Activated T-cell treated with anti-CD3 and anti-CD28 coated beads, Interleukin-2, amount 50 U/mL, for 72 hours (primary cell): ENCODE results near the gene DDX47. TPM values are rescaled to one million over a fixed set of nuclear protein-coding genes. Genes with fewer than 3 reads are reported as not detected.
"Not testable (repeated sequence)": the region's sequence is repeated elsewhere in the genome, so short reads cannot be mapped to it uniquely, and the experiment has no call there.

Source experiments
- ATAC-seq, 2 donors: fragments of 150-1000 bp; cut with Tn5 transposase; replicated peaks in 1 of 2; 2 replicates each; pipeline ENCODE4 v1.10.0; 2021; ENCODE audit warnings: moderate library complexity in 2 of 2, mild to moderate bottlenecking in 1 of 2
- DNase-seq, 2 donors: peaks; one replicate each; pipeline ENCODE4 v3.0.0; 2021 to 2022; ENCODE audit warnings: mixed read lengths in 1 of 2
- H3K27ac Mint-ChIP-seq: one replicate; pipeline ENCODE4 v1.8.0; 2022; ENCODE audit warnings: mild to moderate bottlenecking, moderate library complexity, mixed read lengths
- H3K27me3 Mint-ChIP-seq: one replicate; pipeline ENCODE4 v1.8.0; 2022; ENCODE audit warnings: low read depth, mixed read lengths
- H3K36me3 Mint-ChIP-seq, 2 donors: one replicate each; pipeline ENCODE4 v1.8.0; 2022; ENCODE audit warnings: mixed read lengths in 2 of 2, mild to moderate bottlenecking in 1 of 2; ENCODE audit not compliant: insufficient read depth in 2 of 2
- H3K4me1 Mint-ChIP-seq: one replicate; pipeline ENCODE4 v1.8.0; 2022; ENCODE audit warnings: low read depth, mixed read lengths
- H3K4me3 Mint-ChIP-seq, 2 donors: one replicate each; pipeline ENCODE4 v1.8.0; 2022; ENCODE audit warnings: mild to moderate bottlenecking in 2 of 2, mixed read lengths in 2 of 2, moderate library complexity in 2 of 2
- H3K9me3 Mint-ChIP-seq, 2 donors: one replicate each; pipeline ENCODE4 v1.8.0; 2022; ENCODE audit warnings: mixed read lengths in 2 of 2
- total RNA-seq, 2 donors: library from RNA; stranded (reverse); gene quantifications; one replicate each; pipeline ENCODE4 v1.2.3, GENCODE V29; 2022

The DDX47 gene
- total RNA-seq, 2 donors from 2014 or later: 58.2 to 67.8 TPM

- ATAC-seq: no peak
- peak overlapping the region; percentile 20 for H3K27ac Mint-ChIP-seq
- H3K4me1 Mint-ChIP-seq: peaks cover 58% of the 10 kb centered on the region
- H3K9me3 Mint-ChIP-seq: no peaks in the 10 kb centered on the region
- peaks cover 13 to 53% of the 10 kb centered on the region in 2 donors for H3K36me3 Mint-ChIP-seq
- DNase-seq: no peak
- H3K27me3 Mint-ChIP-seq: no peaks in the 10 kb centered on the region
- H3K4me3 Mint-ChIP-seq: peak overlapping the region in 1 of 2 donors; percentile 2
Measured at GRCh38 chr12:12819221-12819620, 6.1 kb downstream of the DDX47 start.

DNA sequence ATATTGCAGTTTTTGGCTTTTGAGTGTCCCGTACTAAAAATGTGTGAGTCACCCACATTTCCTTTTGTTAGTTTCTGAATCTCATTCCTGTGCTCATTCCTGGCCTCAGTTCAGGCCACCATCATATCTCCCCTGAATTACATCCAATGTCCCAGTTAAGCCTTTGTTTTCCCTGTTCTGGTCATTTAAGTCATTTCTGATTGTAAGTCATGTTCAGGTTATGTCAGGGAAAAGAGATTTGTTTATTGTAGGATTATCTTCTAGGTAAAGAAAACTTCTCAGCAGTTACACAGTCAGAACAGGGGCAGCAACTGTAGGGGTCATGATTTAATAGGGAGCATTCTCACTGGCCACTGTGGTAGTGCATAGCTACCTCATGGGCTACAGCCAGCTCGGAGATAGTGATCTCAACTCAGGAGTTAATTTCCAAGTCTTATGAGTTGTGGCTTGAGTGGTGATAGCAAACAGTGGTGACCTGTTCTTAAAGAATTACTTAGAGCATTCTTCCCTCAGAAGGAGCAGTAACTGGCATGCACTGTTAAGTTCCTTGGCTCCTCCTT is 6.7 kb downstream of the DDX47 start:
- no peak for DNase-seq
- Mint-ChIP-seq H3K4me3 (no peak overlapping the region), H3K36me3 (peaks cover 15 to 49% of the 10 kb centered on the region in 2 donors), H3K27ac (peak overlapping the region; percentile 20), H3K9me3 (no peaks in the 10 kb centered on the region), H3K27me3 (no peaks in the 10 kb centered on the region), H3K4me1 (peaks cover 52% of the 10 kb centered on the region)
- no peak for ATAC-seq

- not testable (repeated sequence) for ATAC-seq, H3K27me3 Mint-ChIP-seq, DNase-seq, H3K9me3 Mint-ChIP-seq, H3K4me3 Mint-ChIP-seq
- Mint-ChIP-seq H3K4me1 (peaks cover 49% of the 10 kb centered on the region), H3K27ac (peak overlapping the region; percentile 21), H3K36me3 (peaks cover 16 to 50% of the 10 kb centered on the region in 2 donors)
Measured at GRCh38 chr12:12820376-12820775, 7.2 kb downstream of the DDX47 start.

DNA sequence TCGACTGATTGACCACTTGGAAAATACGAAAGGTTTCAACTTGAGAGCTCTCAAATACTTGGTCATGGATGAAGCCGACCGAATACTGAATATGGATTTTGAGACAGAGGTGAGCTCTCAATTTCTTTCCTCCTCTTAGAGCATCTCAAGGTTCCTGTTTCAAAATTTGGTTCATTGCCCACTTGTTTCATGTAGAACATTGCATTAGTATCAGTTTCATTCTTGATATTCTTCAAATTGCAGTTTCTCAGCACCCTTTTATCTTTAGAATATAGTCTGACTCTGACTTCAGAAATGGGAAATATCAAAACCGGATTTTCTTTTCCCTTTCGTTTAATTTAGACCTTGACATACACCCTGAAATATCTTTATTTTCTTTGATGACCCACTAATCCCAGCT is 8.8 kb downstream of the DDX47 start:
- peak overlapping the region; percentile 83 for H3K27ac Mint-ChIP-seq
- H3K4me3 Mint-ChIP-seq: no peak overlapping the region
- DNase-seq (no peak), ATAC-seq (no peak)
- no peaks in the 10 kb centered on the region for H3K9me3 Mint-ChIP-seq
- H3K36me3 Mint-ChIP-seq: peaks cover 12 to 46% of the 10 kb centered on the region in 2 donors
- peaks cover 33% of the 10 kb centered on the region for H3K4me1 Mint-ChIP-seq
- H3K27me3 Mint-ChIP-seq: no peaks in the 10 kb centered on the region

GRCh38 chr12:12822886-12823285 is 9.7 kb downstream of the DDX47 start:
- Mint-ChIP-seq H3K9me3 (no peaks in the 10 kb centered on the region), H3K4me1 (peaks cover 28% of the 10 kb centered on the region), H3K27ac (peak overlapping the region; percentile 83), H3K36me3 (peaks cover 12 to 48% of the 10 kb centered on the region in 2 donors), H3K27me3 (no peaks in the 10 kb centered on the region), H3K4me3 (no peak overlapping the region)
- no peak for DNase-seq
- no peak for ATAC-seq

- peaks cover 12 to 48% of the 10 kb centered on the region in 2 donors for H3K36me3 Mint-ChIP-seq
- H3K4me3 Mint-ChIP-seq: no peak overlapping the region
- ATAC-seq (no peak), DNase-seq (no peak)
- no peaks in the 10 kb centered on the region for H3K27me3 Mint-ChIP-seq
- peak overlapping the region; percentile 12 for H3K27ac Mint-ChIP-seq
- H3K4me1 Mint-ChIP-seq: peaks cover 24% of the 10 kb centered on the region
- no peaks in the 10 kb centered on the region for H3K9me3 Mint-ChIP-seq
Measured at GRCh38 chr12:12823300-12823699, 10.2 kb downstream of the DDX47 start.

GRCh38 chr12:12823811-12824210 is 10.7 kb downstream of the DDX47 start:
- Mint-ChIP-seq H3K9me3 (no peaks in the 10 kb centered on the region), H3K27me3 (no peaks in the 10 kb centered on the region), H3K4me1 (peaks cover 19% of the 10 kb centered on the region), H3K27ac (no peak overlapping the region), H3K4me3 (no peak overlapping the region), H3K36me3 (peaks cover 12 to 45% of the 10 kb centered on the region in 2 donors)
- DNase-seq: no peak
- no peak for ATAC-seq

DNA sequence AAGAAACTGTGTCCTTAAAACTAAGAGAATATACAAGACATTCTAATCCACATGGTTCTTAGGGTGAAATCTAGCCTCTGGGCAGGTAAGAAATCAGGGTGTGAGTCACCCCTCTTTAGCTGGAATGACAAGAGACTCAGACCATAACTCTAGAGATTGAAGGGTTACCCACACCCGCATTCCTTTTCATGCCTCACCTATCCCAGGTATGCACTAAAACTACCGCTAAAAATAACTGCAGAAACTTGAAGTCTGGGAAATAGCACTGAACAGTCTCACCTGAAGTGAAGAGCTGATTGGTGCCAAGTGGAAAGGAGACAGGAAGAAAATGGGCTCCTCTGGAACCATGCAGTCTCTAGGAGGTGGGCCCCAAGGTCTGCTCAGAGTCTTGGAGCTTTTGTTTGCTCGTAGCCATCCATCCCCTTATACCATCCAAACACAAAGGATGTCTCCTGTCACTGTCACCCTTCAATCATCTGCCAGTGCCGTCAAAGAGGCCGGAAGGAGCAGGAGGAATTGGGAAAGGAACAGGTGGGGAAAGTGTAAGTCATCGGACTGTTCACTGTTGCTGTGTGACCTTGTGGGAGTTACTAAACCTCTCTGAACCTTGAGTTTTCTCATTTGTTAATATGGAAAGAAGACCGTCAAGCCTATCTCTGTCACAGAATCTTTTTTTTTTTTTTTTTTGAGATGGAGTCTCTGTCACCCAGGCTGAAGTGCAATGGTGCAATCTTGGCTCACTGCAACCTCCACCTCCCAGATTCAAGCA is 22.4 kb downstream of the DDX47 start:
- peak overlapping the region; percentile 39 for H3K27ac Mint-ChIP-seq
- no peaks in the 10 kb centered on the region for H3K27me3 Mint-ChIP-seq
- no peaks in the 10 kb centered on the region for H3K9me3 Mint-ChIP-seq
- H3K4me1 Mint-ChIP-seq: peaks cover 50% of the 10 kb centered on the region
- no peak overlapping the region for H3K4me3 Mint-ChIP-seq
- DNase-seq (no peak), ATAC-seq (no peak)
- H3K36me3 Mint-ChIP-seq: peaks cover 17 to 27% of the 10 kb centered on the region in 2 donors

- DNase-seq: no peak
- H3K27me3 Mint-ChIP-seq: no peaks in the 10 kb centered on the region
- H3K36me3 Mint-ChIP-seq: peaks cover 17 to 23% of the 10 kb centered on the region in 2 donors
- H3K4me1 Mint-ChIP-seq: peaks cover 50% of the 10 kb centered on the region
- H3K4me3 Mint-ChIP-seq: no peak overlapping the region
- no peak for ATAC-seq
- H3K9me3 Mint-ChIP-seq: no peaks in the 10 kb centered on the region
- no peak overlapping the region for H3K27ac Mint-ChIP-seq
Measured at GRCh38 chr12:12836571-12836970, 23.4 kb downstream of the DDX47 start.

- peaks cover 14 to 18% of the 10 kb centered on the region in 2 donors for H3K36me3 Mint-ChIP-seq
- H3K27me3 Mint-ChIP-seq: no peaks in the 10 kb centered on the region
- peaks cover 50% of the 10 kb centered on the region for H3K4me1 Mint-ChIP-seq
- peak overlapping the region; percentile 44 to 49 for H3K4me3 Mint-ChIP-seq
- H3K9me3 Mint-ChIP-seq: no peaks in the 10 kb centered on the region
- peak overlapping the region; percentile 24 for H3K27ac Mint-ChIP-seq
- ATAC-seq (peak; percentile 96 to 97), DNase-seq (peak; percentile 63 to 78)
Measured at GRCh38 chr12:12837025-12837812, 24.1 kb downstream of the DDX47 start.

DNA sequence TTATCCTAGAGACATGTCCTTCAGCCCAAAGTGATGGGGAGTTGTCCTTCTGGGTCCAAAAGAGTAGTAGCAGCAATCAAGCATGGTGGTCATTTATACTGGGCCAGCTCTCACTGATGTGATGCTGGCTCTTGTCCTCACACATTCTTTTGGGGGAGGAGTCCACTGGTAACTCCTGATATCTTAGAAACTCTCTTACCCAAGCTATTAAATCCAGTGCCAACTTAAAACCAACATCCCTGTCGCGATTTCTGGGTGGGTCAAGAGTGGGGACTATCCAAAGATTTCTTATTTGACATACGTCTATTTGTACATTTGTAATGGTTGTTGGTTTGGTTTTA is 24.6 kb downstream of the DDX47 start:
- Mint-ChIP-seq H3K27me3 (no peaks in the 10 kb centered on the region), H3K4me3 (peak overlapping the region; percentile 44 to 49), H3K4me1 (peaks cover 46% of the 10 kb centered on the region), H3K36me3 (peaks cover 11 to 17% of the 10 kb centered on the region in 2 donors), H3K9me3 (no peaks in the 10 kb centered on the region), H3K27ac (peak overlapping the region; percentile 7)
- DNase-seq (no peak), ATAC-seq (no peak)

- H3K9me3 Mint-ChIP-seq: no peaks in the 10 kb centered on the region
- peak overlapping the region in 1 of 2 donors; percentile 64 for H3K4me3 Mint-ChIP-seq
- H3K27ac Mint-ChIP-seq: peak overlapping the region; percentile 85
- H3K4me1 Mint-ChIP-seq: peaks cover 37% of the 10 kb centered on the region
- DNase-seq (no peak), ATAC-seq (no peak)
- no peaks in the 10 kb centered on the region for H3K27me3 Mint-ChIP-seq
- H3K36me3 Mint-ChIP-seq: peaks cover under 1 to 6% of the 10 kb centered on the region in 2 donors
Measured at GRCh38 chr12:12839003-12839395, 25.9 kb downstream of the DDX47 start.

GRCh38 chr12:12839439-12839838 is 26.3 kb downstream of the DDX47 start:
- Mint-ChIP-seq H3K27ac (peak overlapping the region; percentile 85), H3K4me1 (peaks cover 37% of the 10 kb centered on the region)
- H3K27me3 Mint-ChIP-seq, DNase-seq, H3K4me3 Mint-ChIP-seq, H3K36me3 Mint-ChIP-seq, H3K9me3 Mint-ChIP-seq, ATAC-seq: not testable (repeated sequence)
